Fibroblast of the conjunctiva (primary cell): ENCODE data around the gene RPS2.
"Not testable (repeated sequence)": the region's sequence is repeated elsewhere in the genome, so short reads cannot be mapped to it uniquely, and the experiment has no call there.

Source experiments
- DNase-seq: peaks from one replicate; pipeline ENCODE4 v3.0.0-alpha.2; 2010; ENCODE audit warnings: low read depth

The RPS2 gene

GRCh38 chr16:1962161-1963153 is 2.2 kb downstream of the RPS2 start:
- not testable (repeated sequence) for DNase-seq

GRCh38 chr16:1961651-1962067 is 3.0 kb downstream of the RPS2 start:
- no peak for DNase-seq

- DNase-seq = no peak
Observed at GRCh38 chr16:1960665-1961630, 3.7 kb downstream of the RPS2 start.

GRCh38 chr16:1959269-1960039 is 5.2 kb downstream of the RPS2 start, which contains the start of gene NDUFB10:
NDUFB10 (plus strand) TSS chr16:1959538; CDS start chr16:1959625, 87 bp downstream.
- peak; percentile 81 for DNase-seq

GRCh38 chr16:1958715-1959268 is 5.8 kb downstream of the RPS2 start:
- DNase-seq = no peak

GRCh38 chr16:1958143-1958491 is 6.5 kb downstream of the RPS2 start:
- not testable (repeated sequence) for DNase-seq

GRCh38 chr16:1957434-1958142 is 7.0 kb downstream of the RPS2 start:
- DNase-seq = not testable (repeated sequence)

- DNase-seq = no peak
Observed at GRCh38 chr16:1953734-1954133, 10.9 kb downstream of the RPS2 start.

GRCh38 chr16:1950559-1950958 is 14.1 kb downstream of the RPS2 start:
- DNase-seq = no peak

- no peak for DNase-seq
Observed at GRCh38 chr16:1950047-1950446, 14.6 kb downstream of the RPS2 start.

- DNase-seq = no peak
Observed at GRCh38 chr16:1949507-1949906, 15.1 kb downstream of the RPS2 start.

- no peak for DNase-seq
Observed at GRCh38 chr16:1947369-1947670, 17.3 kb downstream of the RPS2 start.

GRCh38 chr16:1946495-1947368 is 17.9 kb downstream of the RPS2 start:
- DNase-seq = no peak

- DNase-seq = no peak
Observed at GRCh38 chr16:1945559-1946391, 18.9 kb downstream of the RPS2 start.

- DNase-seq = no peak
Observed at GRCh38 chr16:1944612-1945199, 19.9 kb downstream of the RPS2 start.

- peak; percentile 98 for DNase-seq
Observed at GRCh38 chr16:1942810-1943726, 21.6 kb downstream of the RPS2 start, which contains the start of gene MSRB1. MSRB1 (minus strand) TSS chr16:1943199; CDS start chr16:1943156, 43 bp downstream.

GRCh38 chr16:1942047-1942809 is 22.4 kb downstream of the RPS2 start:
- DNase-seq = no peak
